Breast epithelium (tissue), 4 donors: ENCODE measurements around the gene ZNF747. TPM values are rescaled to one million over a fixed set of nuclear protein-coding genes. Genes with fewer than 3 reads are reported as not detected.
A peak's percentile ranks its signal among the peaks of the same experiment; 100 is the strongest.

Experiments
- DNase-seq, 2 donors: peaks; one replicate each; pipeline ENCODE4 v3.0.0-alpha.2; 2019; ENCODE audit warnings: low spot score in 2 of 2
- H3K27ac ChIP-seq, 2 donors: fragments of 200-600 bp; sonication (generic) in 1 of 2; one replicate each; pipeline ENCODE4 v1.5.1; 2016 to 2019; ENCODE audit warnings: mild to moderate bottlenecking in 1 of 2
- H3K27me3 ChIP-seq, 2 donors: fragments of 200-600 bp; sonication (generic) in 1 of 2; one replicate each; pipeline versions ENCODE4 v1.5.1 to v1.6.0; 2017 to 2019; ENCODE audit warnings: control low read depth in 1 of 2, mild to moderate bottlenecking in 1 of 2
- H3K36me3 ChIP-seq: fragments of 200-600 bp; one replicate; pipeline ENCODE4 v1.5.1; 2019
- H3K4me1 ChIP-seq, 2 donors: fragments of 200-600 bp; sonication (generic); one replicate each; pipeline ENCODE4 v1.5.1; 2016 to 2019; ENCODE audit warnings: control low read depth in 1 of 2
- H3K4me3 ChIP-seq, 3 donors: fragments of 200-600 bp; sonication (generic); 1 replicate in 2 of 3; 2 replicates in 1 of 3; pipeline ENCODE4 v1.5.1; 2016 to 2019; ENCODE audit warnings: mild to moderate bottlenecking in 3 of 3, moderate library complexity in 2 of 3
- H3K9me3 ChIP-seq, 2 donors: fragments of 200-600 bp; sonication (generic) in 1 of 2; one replicate each; pipeline ENCODE4 v1.5.1; 2016 to 2019; ENCODE audit warnings: control low read depth in 1 of 2
- CTCF ChIP-seq, 3 donors: fragments of 450-650 bp; IDR thresholded peaks; one replicate each; pipeline ENCODE4 v1.5.1; 2016 to 2017; ENCODE audit warnings: antibody characterized with exemption in 3 of 3, mild to moderate bottlenecking in 3 of 3, moderate library complexity in 3 of 3
- POLR2A ChIP-seq: fragments of 450-650 bp; IDR thresholded peaks from one replicate; pipeline ENCODE4 v1.6.1; 2016; ENCODE audit warnings: antibody characterized with exemption, mild to moderate bottlenecking, moderate library complexity
- POLR2AphosphoS5 ChIP-seq, 3 donors: sonication (generic); formaldehyde crosslinking; IDR thresholded peaks; one replicate each; pipeline ENCODE4 v1.6.1; 2017; ENCODE audit warnings: antibody characterized with exemption in 3 of 3
- intact Hi-C: fragments of 100-400 bp; cut with DNase I; formaldehyde crosslinking; loops from one replicate; pipeline ENCODE4 v1.15.1; 2023; ENCODE audit warnings: low total_unique reads
- total RNA-seq, 3 donors: library from RNA; depleted of rRNA; stranded (reverse); fragments of >200 nt; gene quantifications; one replicate each; pipeline ENCODE4 v1.1.0, GENCODE V29; 2016

Gene ZNF747
- 10 to 100 TPM; 10.7 to 14.7 (median 13.2) TPM for total RNA-seq

DNA sequence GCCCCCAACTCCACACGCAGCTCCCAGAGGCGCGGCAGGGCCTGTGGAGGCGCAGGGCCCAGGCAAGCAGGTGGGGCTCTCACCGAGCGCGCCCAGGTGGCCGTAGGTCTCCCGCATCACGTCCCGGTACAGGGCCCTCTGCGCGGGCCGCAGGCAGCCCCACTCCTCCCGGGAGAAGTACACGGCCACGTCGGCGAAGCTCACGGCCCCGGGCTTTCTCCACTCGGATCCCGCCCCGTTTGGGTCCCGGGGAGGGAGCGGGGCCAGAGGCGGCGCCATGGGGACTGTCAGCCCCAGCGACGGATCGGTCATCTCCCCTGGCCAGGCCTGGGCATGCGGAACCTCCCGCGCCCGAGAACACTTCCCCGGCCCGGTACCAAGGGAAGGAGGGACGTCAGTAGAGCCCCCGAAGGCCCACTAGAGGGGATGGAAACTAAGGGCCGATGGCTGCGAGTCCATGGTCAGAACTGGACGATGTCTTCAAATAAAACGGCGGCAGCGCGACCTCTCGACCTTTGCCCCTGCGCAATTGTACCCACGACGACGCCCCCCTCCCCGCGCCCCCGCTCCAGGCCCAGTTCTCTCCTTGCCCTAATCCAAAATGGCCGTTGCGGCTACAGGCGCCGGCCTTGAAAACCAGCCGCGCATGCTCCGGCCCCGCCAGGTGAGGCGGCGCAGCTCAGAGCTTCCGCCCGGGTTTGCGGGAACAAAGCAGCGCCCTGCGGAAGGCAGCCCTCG, at the start of gene ZNF747:
Gene ZNF747 (minus strand): TSS at position 491 of the 738 bp plus-strand sequence. CDS start 179 bp downstream, at position 312.
- Histone ChIP-seq H3K36me3 (peaks cover 5% of the 10 kb centered on the region), H3K9me3 (no peaks in the 10 kb centered on the region), H3K27ac (peak within 1 kb of the TSS; percentile 99), H3K27me3 (no peaks in the 10 kb centered on the region), H3K4me3 (peak within 1 kb of the TSS; percentile 63 to 87 (median 76)), H3K4me1 (peaks cover 0 to 17% of the 10 kb centered on the region in 2 donors)
- TF ChIP-seq POLR2AphosphoS5 (IDR thresholded peaks at IDR 0.05) (peak in 2 of 3 donors; percentile 77 to 79), CTCF (IDR thresholded peaks at IDR 0.05) (no peak), POLR2A (no peak)
- peak; percentile 89 for DNase-seq
- intact Hi-C loops = no loop called here

GRCh38 chr16:30582611-30583340, 48.1 kb upstream of the ZNF747 start:
- H3K4me3 ChIP-seq = no peak overlapping the region
- peaks cover 4 to 5% of the 10 kb centered on the region in 2 donors for H3K4me1 ChIP-seq
- no peak overlapping the region for H3K27ac ChIP-seq
- DNase-seq = no peak
- H3K27me3 ChIP-seq = no peaks in the 10 kb centered on the region
- TF ChIP-seq CTCF (IDR thresholded peaks at IDR 0.05) (no peak), POLR2AphosphoS5 (IDR thresholded peaks at IDR 0.05) (no peak), POLR2A (no peak)
- no peaks in the 10 kb centered on the region for H3K36me3 ChIP-seq
- H3K9me3 ChIP-seq = no peaks in the 10 kb centered on the region
- intact Hi-C loops = no loop called here

GRCh38 chr16:30581457-30581856, 46.8 kb upstream of the ZNF747 start:
- Histone ChIP-seq H3K36me3 (no peaks in the 10 kb centered on the region), H3K27me3 (no peaks in the 10 kb centered on the region), H3K9me3 (no peaks in the 10 kb centered on the region), H3K27ac (no peak overlapping the region), H3K4me3 (no peak overlapping the region), H3K4me1 (peaks cover 4 to 5% of the 10 kb centered on the region in 2 donors)
- intact Hi-C loops = no loop called here
- TF ChIP-seq POLR2AphosphoS5 (IDR thresholded peaks at IDR 0.05) (no peak), POLR2A (no peak), CTCF (IDR thresholded peaks at IDR 0.05) (no peak)
- no peak for DNase-seq

- H3K27ac ChIP-seq = no peak overlapping the region
- peaks cover 3 to 8% of the 10 kb centered on the region in 2 donors for H3K4me1 ChIP-seq
- no peak for DNase-seq
- H3K9me3 ChIP-seq = no peaks in the 10 kb centered on the region
- intact Hi-C loops = no loop called here
- H3K36me3 ChIP-seq = no peaks in the 10 kb centered on the region
- no peaks in the 10 kb centered on the region for H3K27me3 ChIP-seq
- H3K4me3 ChIP-seq = no peak overlapping the region
- TF ChIP-seq POLR2AphosphoS5 (IDR thresholded peaks at IDR 0.05) = no peak
- TF ChIP-seq POLR2A = no peak
- no peak for TF ChIP-seq CTCF (IDR thresholded peaks at IDR 0.05)
Measured at GRCh38 chr16:30574678-30575077, 40.0 kb upstream of the ZNF747 start.
